Upper lobe of right lung (tissue), 1 donor: ENCODE data around the gene TSSK6. TPM values are rescaled to one million over a fixed set of nuclear protein-coding genes. Genes with fewer than 3 reads are reported as not detected.

ENCODE experiments used
- ATAC-seq: fragments of 200-7000 bp; cut with Tn5 transposase; one replicate; pipeline ENCODE4 v1.9.1; 2020; ENCODE audit warnings: mild to moderate bottlenecking, moderate library complexity
- DNase-seq: peaks from one replicate; pipeline ENCODE4 v3.0.0-alpha.2; 2020
- H3K27ac ChIP-seq: fragments of 200-600 bp; one replicate; pipeline ENCODE4 v1.8.0; 2022
- H3K27me3 ChIP-seq: fragments of 200-600 bp; one replicate; pipeline ENCODE4 v1.8.0; 2022; ENCODE audit warnings: mild to moderate bottlenecking
- H3K36me3 ChIP-seq: fragments of 200-600 bp; one replicate; pipeline ENCODE4 v1.8.0; 2022
- H3K4me1 ChIP-seq: fragments of 200-600 bp; one replicate; pipeline ENCODE4 v1.8.0; 2022
- H3K4me3 ChIP-seq: fragments of 200-600 bp; one replicate; pipeline ENCODE4 v1.8.0; 2022; ENCODE audit warnings: mild to moderate bottlenecking
- H3K9me3 ChIP-seq: fragments of 200-600 bp; one replicate; pipeline ENCODE4 v1.8.0; 2022
- CTCF ChIP-seq: fragments of 200-600 bp; IDR thresholded peaks from one replicate; pipeline ENCODE4 v1.8.0; 2022; ENCODE audit warnings: antibody characterized with exemption
- intact Hi-C: fragments of 100-400 bp; cut with DNase I; formaldehyde crosslinking; loops from one replicate; pipeline ENCODE4 v1.11.0; 2022
- total RNA-seq: library from RNA; stranded (reverse); fragmentation: NEBNext Ultra II Directional; extraction: Animal tissue kit (Norgen Biotek cat#: 25700); gene quantifications from one replicate; pipeline ENCODE4 v1.2.1, GENCODE V29; 2021
- donor health status: DM: no; HTN: yes; CAD: no; lungs with severe emphysema.

Gene TSSK6
- total RNA-seq, 1 donor from 2014 or later = 1.8 TPM

DNA sequence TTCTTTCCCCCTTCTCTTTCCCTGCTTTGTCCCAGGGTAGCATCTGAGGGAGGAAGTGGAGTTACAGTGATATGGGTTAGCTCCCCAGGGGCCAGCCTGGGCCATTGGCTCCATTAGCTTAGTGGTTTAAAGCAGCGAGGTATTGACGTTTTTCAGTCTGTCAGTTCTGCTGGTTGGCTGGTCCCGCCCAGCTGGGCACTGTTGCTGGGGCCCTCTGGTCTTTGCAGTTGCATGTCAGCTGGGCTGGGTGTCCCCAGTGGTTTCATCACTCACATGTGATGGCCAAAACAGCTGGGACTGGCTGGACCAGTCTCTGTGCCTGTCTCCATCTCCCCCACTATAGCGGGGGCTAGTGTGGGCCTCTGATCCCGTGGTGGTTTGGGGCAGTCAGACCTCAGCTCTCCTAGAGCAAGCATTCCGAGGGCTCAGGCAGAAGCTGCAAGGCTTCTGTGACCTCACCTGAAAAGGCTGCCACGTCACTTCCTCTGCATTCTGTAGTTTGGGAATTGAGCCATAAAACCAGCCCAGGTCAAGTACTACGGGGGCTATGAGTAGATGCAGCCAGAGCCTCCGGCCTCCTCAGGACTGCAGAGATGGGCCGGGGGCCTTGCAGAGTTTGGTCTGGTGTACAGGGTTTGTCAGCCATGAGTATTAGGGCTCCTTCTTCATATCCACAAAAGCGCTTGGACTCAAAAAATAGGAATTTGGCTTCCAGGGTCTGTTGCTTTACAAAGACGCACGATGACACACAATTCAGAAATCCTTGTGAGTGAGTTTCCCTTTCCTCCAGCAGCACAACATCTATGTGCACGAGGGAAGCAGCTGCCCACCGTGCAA, 30.0 kb downstream of the TSSK6 start:
- ATAC-seq (no peak), DNase-seq (no peak)
- Histone ChIP-seq H3K4me1 (peaks cover 40% of the 10 kb centered on the region), H3K9me3 (no peaks in the 10 kb centered on the region), H3K27me3 (no peaks in the 10 kb centered on the region), H3K4me3 (no peak overlapping the region), H3K27ac (peak overlapping the region; percentile 36), H3K36me3 (peaks cover 14% of the 10 kb centered on the region)
- intact Hi-C loops = loop anchor here (10.0 kb wide), 1 partner anchor 81 kb away; the partner anchor contains the start of gene GATAD2A
- no peak for TF ChIP-seq CTCF

DNA sequence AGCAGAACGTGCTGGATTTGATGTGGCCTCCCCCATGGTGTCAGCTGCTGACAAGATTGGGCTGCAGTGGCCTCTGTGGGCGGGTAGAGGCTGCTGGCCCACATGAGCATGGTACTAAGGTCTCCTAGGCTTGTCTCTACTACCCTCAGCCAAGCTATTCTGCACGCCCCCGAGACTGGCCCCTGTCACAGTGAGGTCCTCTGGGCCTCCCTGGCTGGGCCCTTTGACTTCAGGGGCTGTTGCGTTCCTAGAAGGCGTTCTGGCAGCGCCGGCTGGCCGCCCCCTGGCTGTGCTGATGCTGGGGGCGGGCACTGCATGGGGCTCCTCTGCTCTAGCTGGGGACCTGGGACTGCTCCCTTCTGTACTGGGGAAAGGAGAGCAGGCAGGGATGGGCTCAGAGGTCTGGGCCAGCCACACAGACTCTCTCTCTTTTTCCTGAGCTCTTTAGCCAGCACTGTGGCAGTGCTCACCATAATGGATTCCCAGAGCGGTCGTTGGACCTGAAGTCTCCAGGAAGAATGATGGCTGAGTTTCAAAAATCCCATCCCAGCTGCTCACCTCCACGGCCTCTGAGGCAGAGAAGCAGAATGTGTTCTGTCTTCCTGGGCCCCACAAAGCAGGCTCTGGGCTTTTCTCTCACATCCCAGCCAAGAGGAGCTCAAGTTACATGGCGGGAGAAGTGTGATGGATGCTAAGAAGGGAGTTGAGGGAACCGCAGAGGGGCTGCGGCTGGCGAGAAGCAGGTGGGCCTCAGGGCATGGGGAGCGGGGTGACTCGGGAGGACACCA, 32.3 kb downstream of the TSSK6 start:
- H3K9me3 ChIP-seq = no peaks in the 10 kb centered on the region
- H3K4me3 ChIP-seq = no peak overlapping the region
- H3K4me1 ChIP-seq = peaks cover 16% of the 10 kb centered on the region
- H3K27ac ChIP-seq = no peak overlapping the region
- ATAC-seq (no peak), DNase-seq (no peak)
- peaks cover 21% of the 10 kb centered on the region for H3K36me3 ChIP-seq
- no peaks in the 10 kb centered on the region for H3K27me3 ChIP-seq
- intact Hi-C loops = loop anchor here (10.0 kb wide), 1 partner anchor 78 kb away; the partner anchor contains the start of gene GATAD2A
- no peak for TF ChIP-seq CTCF

- intact Hi-C loops = loop anchor here (10.0 kb wide), 1 partner anchor 76 kb away; the partner anchor contains the start of gene GATAD2A
- no peak for TF ChIP-seq CTCF
- no peak overlapping the region for H3K27ac ChIP-seq
- DNase-seq (no peak), ATAC-seq (no peak)
- H3K27me3 ChIP-seq = no peaks in the 10 kb centered on the region
- peaks cover 16% of the 10 kb centered on the region for H3K36me3 ChIP-seq
- no peaks in the 10 kb centered on the region for H3K9me3 ChIP-seq
- H3K4me3 ChIP-seq = no peak overlapping the region
- H3K4me1 ChIP-seq = peaks cover 19% of the 10 kb centered on the region
Measured at GRCh38 chr19:19480688-19481087, 34.7 kb downstream of the TSSK6 start.

- DNase-seq (peak; percentile 76), ATAC-seq (peak; percentile 74)
- H3K4me1 ChIP-seq = peaks cover 26% of the 10 kb centered on the region
- no peak overlapping the region for H3K4me3 ChIP-seq
- no peaks in the 10 kb centered on the region for H3K27me3 ChIP-seq
- intact Hi-C loops = no loop called here
- peaks cover 15% of the 10 kb centered on the region for H3K36me3 ChIP-seq
- peak overlapping the region; percentile 3 for H3K27ac ChIP-seq
- no peak for TF ChIP-seq CTCF
- no peaks in the 10 kb centered on the region for H3K9me3 ChIP-seq
Measured at GRCh38 chr19:19477705-19478383, 37.5 kb downstream of the TSSK6 start.
